ENCODE measurements around the gene CD99L2.

- TF ChIP-seq CTCF (IDR thresholded peaks at IDR 0.05; ENCODE audit: poor library complexity, severe bottlenecking): no peak
- no peak for TF ChIP-seq EZH2 (IDR thresholded peaks at IDR 0.05; ENCODE audit: borderline replicate concordance, insufficient read depth, low read length, poor library complexity, severe bottlenecking)
Observed at GRCh38 chrX:150872773-150873336, 25.6 kb downstream of the CD99L2 start.
